Neuronal stem cell (in vitro differentiated cells): ENCODE results near the gene ENDOV.

Experiments used
- DNase-seq: peaks from one replicate; pipeline ENCODE4 v3.0.0-alpha.2; 2013; ENCODE audit warnings: low spot score
- H2AFZ ChIP-seq: one replicate; pipeline ENCODE4 v1.6.1; 2013; ENCODE audit warnings: mild to moderate bottlenecking, low read length, inconsistent platforms
- H2AK5ac ChIP-seq: 2 replicates; pipeline ENCODE4 v1.6.1; 2013; ENCODE audit warnings: low read depth, mild to moderate bottlenecking, inconsistent platforms, low read length, moderate library complexity, mixed read lengths
- H2BK120ac ChIP-seq: 2 replicates; pipeline ENCODE4 v1.6.1; 2013; ENCODE audit warnings: low read depth, mild to moderate bottlenecking, inconsistent platforms, low read length, moderate library complexity, mixed read lengths
- H2BK12ac ChIP-seq: one replicate; pipeline ENCODE4 v1.6.1; 2013; ENCODE audit warnings: low read length, inconsistent platforms
- H2BK15ac ChIP-seq: 2 replicates; pipeline ENCODE4 v1.6.1; 2013; ENCODE audit warnings: mild to moderate bottlenecking, low read length, inconsistent platforms, mixed read lengths
- H2BK5ac ChIP-seq: one replicate; pipeline ENCODE4 v1.6.1; 2013; ENCODE audit warnings: inconsistent platforms, mild to moderate bottlenecking, low read length, moderate library complexity
- H3K14ac ChIP-seq: one replicate; pipeline ENCODE4 v1.6.1; 2013; ENCODE audit warnings: low read length, inconsistent platforms
- H3K18ac ChIP-seq: 2 replicates; pipeline ENCODE4 v1.6.1; 2013; ENCODE audit warnings: low read length, inconsistent platforms
- H3K23ac ChIP-seq: 2 replicates; pipeline ENCODE4 v1.6.1; 2013; ENCODE audit warnings: low read depth, mild to moderate bottlenecking, mixed read lengths, low read length, inconsistent platforms; ENCODE audit not compliant: poor library complexity
- H3K27ac ChIP-seq: replicated peaks from 3 replicates; pipeline ENCODE4 v1.5.1; 2013; ENCODE audit warnings: low read length, inconsistent platforms
- H3K27me3 ChIP-seq, 3 experiments: 2 replicates each; pipeline ENCODE4 v1.6.1; 2013; ENCODE audit warnings: low read length in 3 of 3, mild to moderate bottlenecking in 2 of 3, inconsistent platforms in 1 of 3, low read depth in 1 of 3, mixed read lengths in 1 of 3, moderate library complexity in 1 of 3; ENCODE audit not compliant: control insufficient read depth in 3 of 3, insufficient read depth in 3 of 3
- H3K36me3 ChIP-seq, 2 donors: replicated peaks in 1 of 2; 2 replicates each; pipeline ENCODE4 v1.6.1; 2013; ENCODE audit warnings: low read length in 2 of 2; ENCODE audit not compliant: control insufficient read depth in 2 of 2, insufficient read depth in 2 of 2
- H3K4ac ChIP-seq: 2 replicates; pipeline ENCODE4 v1.6.1; 2013; ENCODE audit warnings: inconsistent platforms, mild to moderate bottlenecking, low read length, moderate library complexity
- H3K4me1 ChIP-seq, 2 donors: 1 replicate in 1 of 2; 2 replicates in 1 of 2; pipeline ENCODE4 v1.6.1; 2013; ENCODE audit warnings: low read length in 2 of 2, low read depth in 1 of 2; ENCODE audit not compliant: control insufficient read depth in 2 of 2, insufficient read depth in 1 of 2
- H3K4me2 ChIP-seq: one replicate; pipeline ENCODE4 v1.6.1; 2013; ENCODE audit warnings: mild to moderate bottlenecking, low read length, inconsistent platforms; ENCODE audit not compliant: insufficient read depth, poor library complexity, severe bottlenecking
- H3K4me3 ChIP-seq, 2 donors: 2 replicates each; pipeline ENCODE4 v1.5.1; 2013; ENCODE audit warnings: low read length in 2 of 2, mild to moderate bottlenecking in 2 of 2, inconsistent platforms in 1 of 2, moderate library complexity in 1 of 2
- H3K79me1 ChIP-seq: one replicate; pipeline ENCODE4 v1.6.1; 2013; ENCODE audit warnings: low read depth, mild to moderate bottlenecking, inconsistent platforms, low read length, moderate library complexity
- H3K9ac ChIP-seq: one replicate; pipeline ENCODE4 v1.6.1; 2013; ENCODE audit warnings: mild to moderate bottlenecking, low read depth, low read length, inconsistent platforms; ENCODE audit not compliant: poor library complexity
- H3K9me3 ChIP-seq, 2 donors: replicated peaks in 1 of 2; 2 replicates each; pipeline versions ENCODE3 to v1.6.1; 2013; ENCODE audit warnings: low read length in 2 of 2, mild to moderate bottlenecking in 2 of 2, inconsistent platforms in 1 of 2, low read depth in 1 of 2, mixed read lengths in 1 of 2, moderate library complexity in 1 of 2; ENCODE audit not compliant: control insufficient read depth in 2 of 2, insufficient read depth in 1 of 2
- H4K8ac ChIP-seq: one replicate; pipeline ENCODE4 v1.6.1; 2013; ENCODE audit warnings: low read depth, mild to moderate bottlenecking, inconsistent platforms, low read length, moderate library complexity
- H4K91ac ChIP-seq: one replicate; pipeline ENCODE4 v1.6.1; 2013; ENCODE audit warnings: low read length, low read depth, mild to moderate bottlenecking, inconsistent platforms; ENCODE audit not compliant: poor library complexity
- WGBS, 2 donors: extraction: QIAGEN DNeasy Blood & Tissue Kit; methylation state at CpG; one replicate each; pipeline ENCODE4 v1.1.7; 2013; ENCODE audit warnings: missing lambda C conversion rate in 2 of 2, mixed read lengths in 1 of 2; ENCODE audit not compliant: insufficient read length in 2 of 2, insufficient replicate concordance in 1 of 2; ENCODE audit errors: extremely low coverage in 2 of 2; 5-methylcytosine and 5-hydroxymethylcytosine counted together

The ENDOV gene

DNA sequence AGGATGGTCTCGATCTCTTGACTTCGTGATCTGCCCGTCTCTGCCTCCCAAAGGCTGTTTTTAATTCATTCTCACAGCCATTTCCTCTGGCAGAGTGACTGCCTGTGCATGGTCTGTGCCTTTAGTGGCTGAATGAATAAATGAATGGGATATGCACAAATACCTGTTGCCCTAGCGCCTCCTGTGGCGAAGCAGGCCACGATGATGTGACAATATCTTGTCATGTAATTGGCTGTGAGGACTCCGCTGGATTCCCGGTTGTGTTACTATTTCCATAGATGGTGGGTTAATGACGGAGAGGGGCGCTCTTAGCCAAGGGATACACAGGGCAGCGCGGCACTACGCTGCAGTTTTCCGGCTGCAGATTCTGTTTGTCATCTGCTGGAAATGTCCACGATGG, 26.8 kb upstream of the ENDOV start:
- no peak overlapping the region for H2AFZ ChIP-seq
- H3K14ac ChIP-seq, result no peak overlapping the region
- peaks cover 27 to 87% of the 10 kb centered on the region in 2 donors for H3K36me3 ChIP-seq
- H2BK120ac ChIP-seq, result no peak overlapping the region
- no peak overlapping the region for H3K23ac ChIP-seq
- H2BK5ac ChIP-seq, result no peak overlapping the region
- H3K27me3 ChIP-seq, result no peaks in the 10 kb centered on the region
- H3K79me1 ChIP-seq, result no peaks in the 10 kb centered on the region
- H2BK15ac ChIP-seq, result no peak overlapping the region
- no peak for DNase-seq
- WGBS, 2 donors, result no CpG with 5 or more reads among the region's 15 CpGs
- H3K9me3 ChIP-seq, result no peaks in the 10 kb centered on the region
- H2BK12ac ChIP-seq, result no peak overlapping the region
- H3K4me3 ChIP-seq, result no peak overlapping the region
- H2AK5ac ChIP-seq, result no peak overlapping the region
- no peaks in the 10 kb centered on the region for H3K4me1 ChIP-seq
- no peak overlapping the region for H3K4me2 ChIP-seq
- H4K91ac ChIP-seq, result peak overlapping the region; percentile 9
- H3K18ac ChIP-seq, result no peak overlapping the region
- H3K9ac ChIP-seq, result no peak overlapping the region
- H4K8ac ChIP-seq, result no peak overlapping the region
- no peak overlapping the region for H3K4ac ChIP-seq
- no peak overlapping the region for H3K27ac ChIP-seq

DNA sequence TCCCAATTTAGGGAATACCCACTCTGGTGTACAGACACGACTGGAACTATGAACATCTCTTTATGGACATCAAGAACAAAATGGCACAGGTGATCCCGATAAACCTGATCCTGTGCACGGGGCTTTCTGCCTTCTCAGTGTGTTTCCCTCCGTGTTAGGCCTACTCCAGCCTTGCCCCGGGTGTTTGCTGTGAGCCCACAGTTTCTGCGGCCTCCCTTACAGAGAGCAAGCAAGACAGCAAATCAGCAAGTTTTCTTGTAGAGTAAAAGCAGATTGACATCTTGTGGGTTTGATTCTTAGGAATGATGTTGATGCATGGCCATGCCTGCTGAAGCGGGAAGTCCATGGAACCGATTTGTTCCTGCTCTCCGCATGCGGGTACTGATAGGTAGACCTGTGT, 26.4 kb upstream of the ENDOV start:
- DNase-seq, result no peak
- H3K14ac ChIP-seq, result no peak overlapping the region
- H2BK120ac ChIP-seq, result no peak overlapping the region
- H2BK5ac ChIP-seq, result no peak overlapping the region
- no peak overlapping the region for H3K27ac ChIP-seq
- no peak overlapping the region for H2AK5ac ChIP-seq
- WGBS, 2 donors, result no CpG with 5 or more reads among the region's 10 CpGs
- H3K27me3 ChIP-seq, result no peaks in the 10 kb centered on the region
- no peak overlapping the region for H4K91ac ChIP-seq
- H2BK12ac ChIP-seq, result no peak overlapping the region
- H2BK15ac ChIP-seq, result no peak overlapping the region
- no peak overlapping the region for H3K4ac ChIP-seq
- no peak overlapping the region for H3K18ac ChIP-seq
- no peak overlapping the region for H4K8ac ChIP-seq
- H2AFZ ChIP-seq, result no peak overlapping the region
- no peaks in the 10 kb centered on the region for H3K79me1 ChIP-seq
- no peak overlapping the region for H3K23ac ChIP-seq
- no peaks in the 10 kb centered on the region for H3K9me3 ChIP-seq
- H3K4me1 ChIP-seq, result no peaks in the 10 kb centered on the region
- H3K4me2 ChIP-seq, result no peak overlapping the region
- peaks cover 27 to 89% of the 10 kb centered on the region in 2 donors for H3K36me3 ChIP-seq
- no peak overlapping the region for H3K9ac ChIP-seq
- no peak overlapping the region for H3K4me3 ChIP-seq

DNA sequence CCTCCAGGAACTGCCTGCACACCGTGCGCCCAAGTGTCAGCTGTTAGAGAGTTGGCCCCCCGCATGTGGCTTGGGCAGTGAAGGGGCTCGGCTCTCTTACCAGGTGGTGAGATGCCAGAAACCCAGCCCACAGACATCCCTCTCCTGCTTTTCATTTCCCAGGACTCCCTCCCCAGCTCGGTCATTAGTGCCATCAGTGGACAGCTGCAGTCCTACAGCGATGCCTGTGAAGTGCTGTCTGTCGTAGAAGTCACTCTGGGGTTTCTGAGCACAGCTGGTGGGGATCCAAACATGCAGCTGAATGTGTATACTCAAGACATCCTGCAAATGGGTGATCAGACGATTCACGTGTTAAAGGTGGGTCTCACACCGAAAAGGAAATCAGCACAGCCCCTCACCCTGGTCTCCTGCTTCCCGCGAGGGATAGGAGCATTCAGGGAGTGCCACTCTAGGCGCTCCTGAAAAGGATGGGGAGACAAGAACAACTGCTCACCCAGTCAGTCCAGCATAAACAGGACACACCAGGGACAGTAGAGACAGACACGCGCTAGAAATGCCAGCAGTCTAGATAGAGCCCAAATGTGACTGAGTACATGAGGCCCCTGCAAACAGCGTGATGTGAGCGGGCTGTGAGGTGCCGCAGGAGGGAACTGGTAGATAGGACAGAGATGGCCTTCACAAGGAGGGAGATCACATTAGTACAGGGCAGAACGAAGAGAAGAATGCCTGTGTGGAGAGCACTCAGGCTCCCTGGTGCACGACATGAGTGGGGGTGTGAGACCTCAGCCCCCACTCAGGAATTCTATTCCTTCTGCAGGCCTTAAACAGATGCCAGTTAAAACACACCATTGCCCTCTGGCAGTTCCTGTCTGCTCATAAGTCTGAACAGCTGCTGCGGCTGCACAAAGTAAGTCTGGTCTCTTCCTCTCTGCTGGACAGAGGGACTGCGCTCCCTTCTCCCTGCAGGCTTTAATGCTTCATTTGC, 25.7 kb upstream of the ENDOV start:
- no peak overlapping the region for H3K27ac ChIP-seq
- H2AFZ ChIP-seq, result no peak overlapping the region
- H3K4ac ChIP-seq, result no peak overlapping the region
- H2AK5ac ChIP-seq, result no peak overlapping the region
- no peaks in the 10 kb centered on the region for H3K9me3 ChIP-seq
- H4K91ac ChIP-seq, result no peak overlapping the region
- peaks cover 24 to 88% of the 10 kb centered on the region in 2 donors for H3K36me3 ChIP-seq
- H3K4me1 ChIP-seq, result no peaks in the 10 kb centered on the region
- no peak overlapping the region for H3K9ac ChIP-seq
- no peak for DNase-seq
- no peak overlapping the region for H2BK5ac ChIP-seq
- no peak overlapping the region for H4K8ac ChIP-seq
- no peaks in the 10 kb centered on the region for H3K79me1 ChIP-seq
- no peak overlapping the region for H2BK120ac ChIP-seq
- no peak overlapping the region for H3K14ac ChIP-seq
- no peak overlapping the region for H3K23ac ChIP-seq
- no peak overlapping the region for H3K18ac ChIP-seq
- no CpG with 5 or more reads among the region's 22 CpGs for WGBS, 2 donors
- H3K4me3 ChIP-seq, result no peak overlapping the region
- H2BK12ac ChIP-seq, result no peak overlapping the region
- H2BK15ac ChIP-seq, result no peak overlapping the region
- H3K4me2 ChIP-seq, result no peak overlapping the region
- H3K27me3 ChIP-seq, result no peaks in the 10 kb centered on the region

DNA sequence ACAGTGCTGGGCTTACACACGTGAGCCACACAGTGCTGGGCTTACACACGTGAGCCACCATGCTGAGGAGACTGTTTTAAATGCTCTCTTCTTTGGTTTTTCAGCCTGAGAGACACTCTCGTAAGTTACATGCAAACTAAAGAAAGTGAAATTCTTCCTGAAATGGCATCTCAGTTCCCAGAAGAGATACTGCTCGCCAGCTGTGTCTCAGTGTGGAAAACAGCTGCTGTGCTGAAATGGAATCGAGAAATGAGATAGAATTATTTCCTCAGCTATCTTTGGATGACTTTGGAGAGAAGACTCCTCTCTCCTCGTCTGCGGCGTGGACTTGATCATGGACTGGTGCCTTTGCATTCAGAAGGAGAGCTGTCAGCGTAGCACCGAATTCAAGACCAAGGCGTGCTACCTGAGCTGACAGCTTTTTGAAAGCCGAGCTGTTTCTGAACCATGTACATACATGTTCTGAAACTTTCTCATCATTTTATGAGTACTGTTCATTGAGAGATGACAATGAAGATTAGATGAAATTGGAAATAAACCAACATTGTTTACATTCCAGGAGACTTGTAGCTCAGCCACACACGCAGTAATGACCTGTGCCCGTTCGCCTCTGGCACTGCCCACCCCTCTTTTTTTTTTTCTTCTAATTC, 21.6 kb upstream of the ENDOV start:
- Histone ChIP-seq H2BK15ac (no peak overlapping the region), H3K9ac (no peak overlapping the region), H3K4me3 (no peak overlapping the region), H3K14ac (no peak overlapping the region), H3K27ac (no peak overlapping the region), H4K8ac (no peak overlapping the region), H2BK120ac (no peak overlapping the region), H3K4me1 (no peaks in the 10 kb centered on the region), H2BK5ac (no peak overlapping the region), H3K4ac (no peak overlapping the region), H3K27me3 (no peaks in the 10 kb centered on the region), H3K9me3 (no peaks in the 10 kb centered on the region), H2AFZ (no peak overlapping the region), H3K36me3 (peaks cover 8 to 50% of the 10 kb centered on the region in 2 donors), H3K4me2 (no peak overlapping the region), H3K79me1 (no peaks in the 10 kb centered on the region), H3K23ac (no peak overlapping the region), H4K91ac (no peak overlapping the region), H3K18ac (no peak overlapping the region), H2AK5ac (no peak overlapping the region), H2BK12ac (no peak overlapping the region)
- no peak for DNase-seq
- no CpG with 5 or more reads among the region's 15 CpGs for WGBS, 2 donors
